Measurements from ENCODE around the gene ADNP2. TPM values are rescaled to one million over a fixed set of nuclear protein-coding genes. Genes with fewer than 3 reads are reported as not detected.

Gene ADNP2, protein sequence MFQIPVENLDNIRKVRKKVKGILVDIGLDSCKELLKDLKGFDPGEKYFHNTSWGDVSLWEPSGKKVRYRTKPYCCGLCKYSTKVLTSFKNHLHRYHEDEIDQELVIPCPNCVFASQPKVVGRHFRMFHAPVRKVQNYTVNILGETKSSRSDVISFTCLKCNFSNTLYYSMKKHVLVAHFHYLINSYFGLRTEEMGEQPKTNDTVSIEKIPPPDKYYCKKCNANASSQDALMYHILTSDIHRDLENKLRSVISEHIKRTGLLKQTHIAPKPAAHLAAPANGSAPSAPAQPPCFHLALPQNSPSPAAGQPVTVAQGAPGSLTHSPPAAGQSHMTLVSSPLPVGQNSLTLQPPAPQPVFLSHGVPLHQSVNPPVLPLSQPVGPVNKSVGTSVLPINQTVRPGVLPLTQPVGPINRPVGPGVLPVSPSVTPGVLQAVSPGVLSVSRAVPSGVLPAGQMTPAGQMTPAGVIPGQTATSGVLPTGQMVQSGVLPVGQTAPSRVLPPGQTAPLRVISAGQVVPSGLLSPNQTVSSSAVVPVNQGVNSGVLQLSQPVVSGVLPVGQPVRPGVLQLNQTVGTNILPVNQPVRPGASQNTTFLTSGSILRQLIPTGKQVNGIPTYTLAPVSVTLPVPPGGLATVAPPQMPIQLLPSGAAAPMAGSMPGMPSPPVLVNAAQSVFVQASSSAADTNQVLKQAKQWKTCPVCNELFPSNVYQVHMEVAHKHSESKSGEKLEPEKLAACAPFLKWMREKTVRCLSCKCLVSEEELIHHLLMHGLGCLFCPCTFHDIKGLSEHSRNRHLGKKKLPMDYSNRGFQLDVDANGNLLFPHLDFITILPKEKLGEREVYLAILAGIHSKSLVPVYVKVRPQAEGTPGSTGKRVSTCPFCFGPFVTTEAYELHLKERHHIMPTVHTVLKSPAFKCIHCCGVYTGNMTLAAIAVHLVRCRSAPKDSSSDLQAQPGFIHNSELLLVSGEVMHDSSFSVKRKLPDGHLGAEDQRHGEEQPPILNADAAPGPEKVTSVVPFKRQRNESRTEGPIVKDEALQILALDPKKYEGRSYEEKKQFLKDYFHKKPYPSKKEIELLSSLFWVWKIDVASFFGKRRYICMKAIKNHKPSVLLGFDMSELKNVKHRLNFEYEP
- 21.3 and 27.8 TPM in 2 replicates for total RNA-seq (2014; rRNA removed; shearing (Covaris generic))

DNA sequence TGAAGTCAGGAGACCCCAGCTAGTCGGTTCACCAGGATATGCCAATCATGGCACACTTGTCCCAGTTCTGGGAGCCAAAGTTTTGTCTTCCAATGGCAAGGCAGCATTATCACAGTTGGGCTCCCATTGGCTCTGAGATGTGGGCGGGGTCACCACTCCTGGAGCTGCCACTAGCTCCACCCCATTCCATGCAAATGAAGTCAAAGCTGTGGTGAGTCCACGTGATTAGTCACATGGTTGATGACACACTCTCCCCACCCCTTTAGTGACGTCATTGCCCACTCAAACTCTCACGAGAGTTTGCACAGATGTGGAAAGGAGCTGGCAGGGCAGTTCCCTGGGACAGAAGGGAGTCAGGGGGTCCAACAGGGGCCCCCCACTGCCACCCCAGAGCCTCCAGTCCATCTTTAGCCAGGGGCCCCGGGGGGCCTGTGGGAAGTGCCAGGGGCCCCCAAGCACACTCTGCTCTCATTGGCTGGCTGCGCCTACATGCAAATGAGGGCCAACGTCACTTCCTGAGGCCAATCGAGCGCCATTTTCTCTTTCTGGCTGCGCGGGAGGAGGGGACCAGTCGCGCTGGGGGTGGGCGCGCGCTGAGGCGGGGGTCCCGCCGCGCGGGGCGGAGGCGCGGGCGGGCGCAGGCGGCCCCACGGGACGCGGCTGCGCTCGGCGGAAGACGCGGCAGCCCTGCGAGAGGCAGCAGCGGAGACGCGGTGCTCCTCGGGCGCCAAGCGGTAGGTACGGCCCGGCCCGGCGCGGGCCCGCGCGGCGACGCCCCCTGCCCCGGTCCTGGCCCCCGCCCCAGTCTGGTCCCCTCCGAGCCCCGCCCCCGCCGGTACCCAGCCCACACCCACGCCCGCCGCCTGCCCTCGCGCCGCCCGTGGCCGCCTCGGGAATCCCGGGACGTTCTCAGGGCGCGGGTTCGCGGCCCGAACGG lies at the start of gene ADNP2:
Gene ADNP2, plus strand, starts transcription at position 524 of the 937 bp plus-strand sequence. CDS start 8,281 bp downstream, outside the sequence.
- DNase-seq (ENCODE audit: low spot score): peak; percentile 98

DNA sequence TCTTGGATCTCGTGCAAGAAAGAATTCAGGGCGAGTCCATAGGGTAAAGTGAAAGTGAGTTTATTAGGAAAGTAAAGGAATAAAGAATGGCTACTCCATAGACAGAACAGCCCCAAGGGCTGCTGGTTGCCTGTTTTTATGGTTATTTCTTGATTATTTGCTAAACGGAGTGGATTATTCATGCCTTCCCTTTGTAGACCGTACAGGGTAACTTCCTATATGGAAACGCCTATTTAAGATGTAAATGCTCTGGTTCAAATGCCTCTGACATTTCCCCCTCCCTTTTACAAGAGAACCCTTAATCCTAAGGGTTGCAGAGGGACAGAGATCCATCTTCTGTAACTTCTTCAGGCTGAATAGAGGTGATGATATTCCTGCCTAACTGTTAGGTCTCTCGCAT lies 49.1 kb upstream of the ADNP2 start:
- no peak for DNase-seq (ENCODE audit: low spot score)

GRCh38 chr18:80065705-80066104 lies 43.4 kb upstream of the ADNP2 start:
- no peak for DNase-seq (ENCODE audit: low spot score)

DNA sequence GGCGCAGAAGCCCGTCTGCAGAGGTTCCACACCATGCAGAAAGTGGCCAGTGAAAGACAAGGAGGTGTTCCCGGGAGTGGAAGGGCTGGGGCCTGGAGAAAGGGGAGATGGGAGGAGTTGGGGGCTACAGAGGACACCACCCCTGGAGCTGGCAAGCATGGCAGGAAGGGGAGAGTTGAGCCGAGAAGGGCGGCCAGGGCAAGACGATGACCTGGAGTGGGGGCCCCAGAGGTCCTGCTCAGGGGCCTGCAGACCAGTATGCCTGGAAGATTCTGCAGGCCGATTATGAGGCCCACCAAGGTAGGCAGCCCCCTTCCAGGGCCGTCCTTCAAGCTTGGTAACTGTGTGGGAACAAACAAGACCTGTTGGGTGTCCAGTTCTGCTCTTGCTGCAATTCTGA lies 41.7 kb upstream of the ADNP2 start:
- DNase-seq (ENCODE audit: low spot score): no peak

DNA sequence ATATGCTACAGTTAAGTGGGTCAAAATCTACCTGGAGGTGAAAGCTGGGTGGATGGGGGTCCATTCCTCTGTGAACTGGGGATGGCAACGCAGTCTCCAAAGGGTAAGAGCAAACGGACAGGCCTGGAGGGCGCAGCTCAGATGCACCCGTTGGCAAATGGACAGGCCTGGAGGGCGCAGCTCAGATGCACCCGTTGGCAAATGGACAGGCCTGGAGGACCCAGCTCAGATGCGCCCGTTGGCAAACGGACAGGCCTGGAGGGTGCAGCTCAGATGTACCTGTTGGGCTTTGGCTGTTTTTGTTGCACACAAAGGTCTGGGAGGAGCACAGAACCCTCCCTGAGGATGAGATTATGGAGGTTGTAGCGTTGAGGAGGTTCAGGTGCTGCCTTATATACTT lies 41.2 kb upstream of the ADNP2 start:
- no peak for DNase-seq (ENCODE audit: low spot score)

DNA sequence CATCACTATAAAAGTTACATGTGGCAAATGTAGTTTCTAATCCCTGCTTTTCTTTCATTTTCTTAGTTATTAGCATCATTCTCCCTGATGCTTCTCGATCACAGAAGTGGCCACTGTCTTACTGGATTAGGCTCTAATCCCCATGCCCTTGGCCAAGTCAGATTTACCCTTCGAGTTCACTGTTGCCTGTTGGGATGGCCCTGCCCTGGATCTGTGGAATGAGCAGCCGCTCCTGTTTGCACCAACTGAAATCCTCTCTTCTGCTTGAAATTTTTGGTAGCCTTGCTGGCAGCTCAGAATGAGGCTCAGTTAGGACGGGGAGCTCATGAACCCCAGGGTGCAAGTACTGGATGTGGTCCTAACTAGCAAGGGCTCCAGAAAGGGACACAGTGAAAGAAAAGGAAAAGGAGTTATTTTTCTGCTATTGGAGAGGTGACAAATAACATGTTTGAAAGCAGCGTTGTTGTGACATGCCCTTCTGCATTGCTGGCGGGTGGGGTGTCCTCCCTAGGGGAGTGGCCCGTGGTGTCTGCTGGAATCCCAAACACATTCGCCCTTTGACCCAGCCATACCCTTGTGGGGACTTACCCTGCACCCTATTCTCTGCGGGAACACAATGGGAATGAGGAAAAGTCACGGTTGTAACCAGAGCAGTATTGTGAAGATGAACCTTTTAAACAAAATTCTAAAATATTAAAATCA lies 40.3 kb upstream of the ADNP2 start:
- DNase-seq (ENCODE audit: low spot score): no peak

- no peak for DNase-seq (ENCODE audit: low spot score)
These were observed 38.2 kb upstream of the ADNP2 start for GRCh38 chr18:80070825-80071224.

DNA sequence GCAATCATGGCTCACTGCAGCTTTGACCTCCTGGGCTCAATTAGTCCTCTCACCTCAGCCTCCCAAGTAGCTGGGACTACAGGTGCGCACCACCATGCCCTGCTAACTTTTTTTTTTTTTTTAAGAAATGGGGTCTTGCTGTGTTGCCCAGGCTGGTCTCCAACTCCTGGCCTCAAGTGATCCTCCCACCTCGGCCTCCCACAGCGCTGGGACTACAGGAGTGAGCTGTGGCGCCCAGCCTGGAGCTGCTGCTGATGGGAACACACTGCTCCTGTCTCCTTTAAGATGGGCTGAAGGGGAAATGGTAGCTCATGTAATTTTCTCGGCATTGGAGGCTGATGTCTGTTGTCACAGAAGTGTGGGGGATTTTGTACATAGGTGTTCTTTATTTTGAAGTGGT lies 34.9 kb upstream of the ADNP2 start:
- DNase-seq (ENCODE audit: low spot score): no peak

DNA sequence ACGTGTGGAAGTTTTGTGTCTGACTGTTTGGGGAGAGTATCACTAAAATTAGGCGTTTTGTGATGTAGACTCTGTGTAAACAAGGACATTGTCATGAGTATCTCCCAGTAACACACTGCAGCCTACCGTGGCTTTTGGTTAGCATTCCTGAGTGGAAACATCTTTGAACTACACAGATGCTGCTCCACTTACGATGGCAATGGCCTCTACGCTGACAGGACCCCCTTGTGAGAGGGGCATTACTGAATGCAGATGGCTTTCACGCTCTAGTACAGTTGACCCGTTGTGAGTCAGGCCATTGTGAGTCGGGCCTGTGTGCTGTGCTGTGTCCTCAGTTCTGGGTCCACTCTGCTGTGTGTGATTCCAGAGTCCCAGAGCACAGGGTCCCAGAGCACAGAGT lies 34.4 kb upstream of the ADNP2 start:
- DNase-seq (ENCODE audit: low spot score): no peak

DNA sequence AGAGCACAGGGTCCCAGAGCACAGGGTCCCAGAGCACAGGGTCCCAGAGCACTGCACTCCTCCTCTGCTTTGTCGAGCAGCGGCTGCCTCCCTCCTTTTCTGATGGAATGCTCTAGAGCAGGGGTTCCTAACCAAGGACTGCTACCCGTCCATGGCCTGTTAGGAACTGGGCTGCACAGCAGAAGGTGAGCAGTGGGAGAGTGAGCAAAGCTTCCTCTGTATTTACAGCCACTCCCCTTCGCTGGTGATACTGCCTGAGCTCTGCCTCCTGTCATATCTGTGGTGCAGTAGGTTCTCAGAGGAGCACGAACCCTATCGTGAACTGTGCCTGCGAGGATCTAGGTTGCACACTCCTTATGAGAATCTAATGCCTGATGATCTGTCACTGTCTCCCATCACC lies 33.1 kb upstream of the ADNP2 start:
- no peak for DNase-seq (ENCODE audit: low spot score)

- DNase-seq (ENCODE audit: low spot score): no peak
These were observed 32.7 kb upstream of the ADNP2 start for GRCh38 chr18:80076379-80076778.

DNA sequence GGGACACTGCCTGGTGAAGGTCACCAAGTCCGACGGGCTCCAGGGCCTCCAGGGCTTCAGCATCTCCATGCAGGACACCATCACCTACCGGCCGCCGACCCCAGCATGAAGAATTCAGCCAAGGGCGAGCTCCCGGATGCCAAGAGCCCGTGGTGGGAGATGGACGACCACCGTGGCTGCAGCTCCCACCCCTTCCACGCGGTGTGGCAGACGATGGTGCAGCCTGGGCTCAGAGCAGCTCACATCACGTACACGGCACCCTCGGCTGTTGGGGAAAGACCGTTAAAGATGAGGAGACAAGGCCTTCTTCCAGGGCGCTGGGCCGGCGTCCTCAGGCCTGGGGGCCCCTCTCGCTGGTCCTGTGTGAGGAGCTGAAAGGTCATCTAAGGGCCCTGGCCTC lies 31.2 kb upstream of the ADNP2 start:
- no peak for DNase-seq (ENCODE audit: low spot score)

- no peak for DNase-seq (ENCODE audit: low spot score)
These were observed 22.8 kb upstream of the ADNP2 start for GRCh38 chr18:80086281-80086680.

- no peak for DNase-seq (ENCODE audit: low spot score)
These were observed 21.0 kb upstream of the ADNP2 start for GRCh38 chr18:80088036-80088435.

DNA sequence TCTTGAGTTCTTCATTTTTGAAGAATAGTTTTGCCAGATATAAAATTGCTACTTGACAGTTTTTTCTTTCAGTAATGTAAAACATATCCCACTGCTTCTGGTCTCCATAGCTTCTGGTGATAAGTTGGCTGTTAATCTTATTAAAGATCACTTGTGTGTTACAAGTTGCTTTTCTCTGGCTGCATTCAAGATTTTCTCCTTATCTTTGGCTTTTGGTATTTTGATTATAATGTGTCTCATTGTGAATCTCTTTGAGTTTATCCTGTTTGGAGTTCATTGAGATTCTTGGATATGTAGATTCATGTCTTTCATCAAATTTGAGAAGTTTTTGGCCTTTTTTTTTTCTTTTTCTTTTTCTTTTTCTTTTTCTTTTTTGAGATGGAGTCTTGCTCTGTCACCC lies 20.2 kb upstream of the ADNP2 start:
- no peak for DNase-seq (ENCODE audit: low spot score)

- DNase-seq (ENCODE audit: low spot score): no peak
These were observed 13.6 kb upstream of the ADNP2 start for GRCh38 chr18:80095414-80095813.

DNA sequence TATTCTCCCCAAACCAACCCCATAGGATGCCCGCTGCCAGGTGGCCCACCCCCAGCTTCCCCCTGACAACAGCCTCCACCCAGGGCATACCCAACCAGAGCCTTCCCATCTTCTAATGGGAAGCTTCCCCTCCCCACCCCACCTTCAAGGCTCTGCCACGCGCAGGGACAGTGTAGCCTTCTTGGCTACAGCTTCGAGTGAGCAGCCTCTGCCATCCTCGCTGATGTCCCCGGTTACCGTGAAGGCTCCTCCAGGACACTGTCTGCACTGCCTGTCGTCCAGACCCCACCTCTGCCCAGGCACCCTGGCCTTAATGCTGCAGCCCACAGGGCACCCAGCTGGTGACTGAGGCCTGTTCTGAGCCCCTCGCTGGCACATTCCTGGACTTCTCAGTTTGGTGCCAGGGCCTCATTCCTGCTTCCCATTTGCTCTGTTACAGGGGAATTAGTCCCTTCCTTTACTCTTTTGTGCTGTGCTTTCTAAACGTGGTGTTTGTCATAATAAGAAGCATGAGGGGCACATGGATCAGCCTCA lies 13.0 kb upstream of the ADNP2 start:
- DNase-seq (ENCODE audit: low spot score): no peak

- no peak for DNase-seq (ENCODE audit: low spot score)
These were observed 11.9 kb upstream of the ADNP2 start for GRCh38 chr18:80097201-80097600.

DNA sequence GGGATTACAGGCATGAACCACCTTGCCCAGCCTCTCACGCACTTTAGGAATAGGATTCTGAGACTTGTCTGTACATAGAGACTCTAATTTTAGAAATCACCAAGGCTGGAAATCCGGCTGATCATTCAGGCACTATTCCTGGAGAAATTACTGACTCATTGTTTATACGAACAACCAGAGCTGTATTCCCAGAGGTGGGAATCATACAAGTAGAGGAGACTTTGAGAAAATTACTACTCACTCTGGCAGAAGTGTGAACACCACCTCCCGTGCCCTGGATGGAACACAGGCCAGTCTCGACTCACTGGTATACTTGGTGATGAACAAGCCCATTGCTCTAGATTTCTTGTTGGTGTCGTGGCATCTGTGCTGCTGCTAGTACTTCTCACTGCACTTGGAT lies 5.8 kb upstream of the ADNP2 start:
- DNase-seq (ENCODE audit: low spot score): peak; percentile 73

DNA sequence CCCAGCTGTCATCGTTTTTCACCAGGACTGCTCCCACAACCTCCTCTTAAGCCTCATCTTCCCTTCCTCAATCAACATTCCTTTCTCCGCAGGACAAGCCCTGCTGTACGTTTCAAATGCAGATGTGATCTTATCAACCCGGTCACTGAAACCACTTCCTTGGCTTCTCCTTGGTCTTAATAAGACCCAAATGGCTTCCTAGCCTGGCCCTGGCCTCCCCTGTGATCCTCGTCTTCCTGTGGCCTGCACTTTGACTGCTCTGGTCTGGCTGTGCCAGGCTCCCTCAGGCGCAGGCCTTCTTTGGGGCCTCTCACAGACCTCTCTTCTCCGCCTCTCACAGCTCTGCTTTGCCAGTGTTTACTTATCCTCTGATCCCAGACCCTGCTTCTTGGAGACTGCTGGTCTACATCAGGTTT lies 4.7 kb upstream of the ADNP2 start:
- no peak for DNase-seq (ENCODE audit: low spot score)

Data from H4 (cell line).